HepG2 (cell line): ENCODE measurements around the gene ARHGEF4.

ENCODE experiments used
- CTCF ChIP-seq: sonication (generic); formaldehyde crosslinking; IDR thresholded peaks from 2 replicates; pipeline ENCODE4 v1.5.0; 2020; ENCODE audit warnings: mild to moderate bottlenecking, missing genetic modification reagents, moderate library complexity
- HOXA7 ChIP-seq: sonication (generic); formaldehyde crosslinking; IDR thresholded peaks from 2 replicates; pipeline ENCODE4 v1.8.1; 2022; ENCODE audit warnings: mild to moderate bottlenecking, missing genetic modification reagents, moderate library complexity
- NR1H2 ChIP-seq: sonication (generic); formaldehyde crosslinking; IDR thresholded peaks from 2 replicates; pipeline ENCODE4 v1.8.1; 2022; ENCODE audit warnings: low read depth, missing genetic modification reagents, borderline replicate concordance
- REL ChIP-seq: sonication (generic); formaldehyde crosslinking; conservative IDR thresholded peaks from 2 replicates; pipeline ENCODE4 v1.8.0; 2022; ENCODE audit warnings: mild to moderate bottlenecking, missing genetic modification reagents, moderate library complexity
- RFX1 ChIP-seq: fragments of 450-650 bp; IDR thresholded peaks from 2 replicates; pipeline ENCODE4 v1.6.1; 2017
- ZNF451 ChIP-seq: sonication (generic); formaldehyde crosslinking; IDR thresholded peaks from 2 replicates; pipeline ENCODE4 v1.5.0; 2020; ENCODE audit warnings: mild to moderate bottlenecking, missing genetic modification reagents
- ZNF513 ChIP-seq: sonication (generic); formaldehyde crosslinking; conservative IDR thresholded peaks from 2 replicates; pipeline ENCODE4 v1.5.0; 2020; ENCODE audit warnings: missing genetic modification reagents
- ZUFSP ChIP-seq: sonication (generic); formaldehyde crosslinking; IDR thresholded peaks from 2 replicates; pipeline ENCODE4 v1.9.0; 2021; ENCODE audit warnings: missing genetic modification reagents, mild to moderate bottlenecking, borderline replicate concordance

- no peak for TF ChIP-seq RFX1
- TF ChIP-seq HOXA7 (CRISPR knock-in tag) = no peak
- TF ChIP-seq ZUFSP (CRISPR knock-in tag) = no peak
- TF ChIP-seq CTCF (CRISPR knock-in tag) = no peak
- TF ChIP-seq ZNF513 (CRISPR knock-in tag) = no peak
- no peak for TF ChIP-seq REL (CRISPR knock-in tag)
- TF ChIP-seq ZNF451 (CRISPR knock-in tag) = no peak
- TF ChIP-seq NR1H2 = no peak
Measured at GRCh38 chr2:130981667-130982066, 145.0 kb downstream of the ARHGEF4 start.
